ENCODE data around the gene DOCK9. TPM values are rescaled to one million over a fixed set of nuclear protein-coding genes. Genes with fewer than 3 reads are reported as not detected.

DOCK9 gene
- total RNA-seq, 4 donors from 2014 or later: 78.7 to 306 (median 142) TPM

DNA sequence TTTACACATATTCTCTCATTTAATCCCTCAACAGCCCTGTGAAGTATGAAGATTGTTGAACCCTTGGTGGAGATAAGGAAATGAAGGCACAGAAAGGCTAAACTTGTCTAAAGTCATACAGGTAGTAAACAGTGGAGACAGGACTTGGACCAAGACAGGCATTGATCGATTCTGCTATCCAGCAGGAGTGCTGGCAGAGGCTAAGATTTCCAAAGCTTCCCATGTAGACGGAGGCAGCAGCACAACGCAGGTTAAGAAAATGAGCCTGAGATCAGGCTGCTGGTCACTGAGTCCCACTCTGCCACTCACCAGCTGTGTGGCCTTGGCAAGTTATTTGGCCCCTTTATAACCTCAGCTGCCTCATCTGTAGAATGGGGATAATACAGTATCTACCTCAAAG lies 140.0 kb downstream of the DOCK9 start:
- TF ChIP-seq, protein P1, sequence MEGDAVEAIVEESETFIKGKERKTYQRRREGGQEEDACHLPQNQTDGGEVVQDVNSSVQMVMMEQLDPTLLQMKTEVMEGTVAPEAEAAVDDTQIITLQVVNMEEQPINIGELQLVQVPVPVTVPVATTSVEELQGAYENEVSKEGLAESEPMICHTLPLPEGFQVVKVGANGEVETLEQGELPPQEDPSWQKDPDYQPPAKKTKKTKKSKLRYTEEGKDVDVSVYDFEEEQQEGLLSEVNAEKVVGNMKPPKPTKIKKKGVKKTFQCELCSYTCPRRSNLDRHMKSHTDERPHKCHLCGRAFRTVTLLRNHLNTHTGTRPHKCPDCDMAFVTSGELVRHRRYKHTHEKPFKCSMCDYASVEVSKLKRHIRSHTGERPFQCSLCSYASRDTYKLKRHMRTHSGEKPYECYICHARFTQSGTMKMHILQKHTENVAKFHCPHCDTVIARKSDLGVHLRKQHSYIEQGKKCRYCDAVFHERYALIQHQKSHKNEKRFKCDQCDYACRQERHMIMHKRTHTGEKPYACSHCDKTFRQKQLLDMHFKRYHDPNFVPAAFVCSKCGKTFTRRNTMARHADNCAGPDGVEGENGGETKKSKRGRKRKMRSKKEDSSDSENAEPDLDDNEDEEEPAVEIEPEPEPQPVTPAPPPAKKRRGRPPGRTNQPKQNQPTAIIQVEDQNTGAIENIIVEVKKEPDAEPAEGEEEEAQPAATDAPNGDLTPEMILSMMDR (IDR thresholded peaks at IDR 0.05; ENCODE audit: low read depth): no peak

DNA sequence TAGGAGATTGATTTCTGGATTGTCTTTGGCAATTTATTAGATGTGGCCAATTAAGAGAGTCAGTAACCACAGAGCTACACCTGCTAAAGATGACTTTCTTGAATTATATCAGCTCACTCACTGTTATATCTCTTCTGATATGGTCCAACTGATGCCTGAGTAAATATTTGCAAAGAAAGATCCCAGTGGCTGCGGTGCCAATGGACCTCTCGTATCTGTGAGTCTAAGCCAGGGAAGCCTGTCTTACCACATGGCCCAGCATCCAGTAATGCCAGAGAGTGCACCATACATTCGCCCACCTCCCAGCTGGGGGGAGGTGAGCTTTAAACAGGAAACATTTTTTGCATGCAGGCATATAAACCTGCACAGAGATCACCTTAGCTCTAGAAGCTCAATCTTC lies 142.7 kb downstream of the DOCK9 start:
- TF ChIP-seq, protein P1 (IDR thresholded peaks at IDR 0.05; ENCODE audit: low read depth): no peak

DNA sequence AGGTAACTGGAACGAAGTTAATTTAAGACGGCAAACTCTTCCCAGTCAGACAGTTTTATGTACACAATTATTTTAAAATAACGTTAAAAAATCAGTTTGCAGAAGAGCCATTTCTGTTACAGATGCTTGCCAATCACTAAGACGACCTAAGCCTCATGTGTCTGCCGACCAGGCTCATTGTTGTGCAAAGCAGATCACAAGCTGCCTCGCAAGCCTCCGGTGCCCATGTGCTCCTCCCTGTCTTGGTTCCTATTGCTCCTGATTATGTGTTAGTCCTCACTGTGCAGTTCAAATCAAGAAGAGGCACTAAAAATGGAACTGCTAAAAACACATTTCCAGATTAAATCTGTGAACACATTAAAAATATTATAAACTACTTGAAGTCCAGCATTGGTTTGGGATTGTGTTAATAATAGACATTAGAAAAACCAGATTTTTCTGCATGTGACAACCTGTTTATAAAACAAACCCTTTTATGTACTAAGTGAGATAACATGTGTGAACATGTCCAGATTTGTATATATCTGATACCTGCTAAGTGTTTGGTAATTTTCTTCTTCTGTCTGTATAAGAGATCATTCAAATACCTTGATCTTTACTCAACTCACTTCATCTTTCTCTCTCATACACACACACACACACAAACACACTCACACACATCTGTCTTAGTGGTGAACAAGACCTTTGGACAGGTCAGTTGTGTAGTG lies 143.5 kb downstream of the DOCK9 start:
- TF ChIP-seq, protein P1 (IDR thresholded peaks at IDR 0.05; ENCODE audit: low read depth): no peak

DNA sequence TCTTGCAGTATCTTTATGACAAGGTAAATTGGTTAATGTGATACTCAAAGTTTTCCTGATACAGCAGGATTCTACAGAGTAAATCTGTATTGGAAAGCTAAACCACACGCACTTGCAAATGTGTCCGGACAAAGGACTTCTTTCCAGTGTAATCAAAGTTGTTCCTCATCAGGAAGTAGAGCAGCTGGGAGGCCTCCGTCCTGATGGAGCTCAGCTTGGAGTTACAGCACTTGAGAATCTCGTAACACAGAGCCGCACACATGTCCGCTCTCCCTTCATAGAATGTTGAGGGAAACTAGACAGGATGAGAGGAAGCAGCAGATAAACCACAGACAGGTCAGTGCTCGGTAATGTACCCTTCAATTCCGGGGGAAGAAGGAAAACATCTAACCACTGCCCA lies 146.6 kb downstream of the DOCK9 start:
- TF ChIP-seq, protein P1 (IDR thresholded peaks at IDR 0.05; ENCODE audit: low read depth): no peak

DNA sequence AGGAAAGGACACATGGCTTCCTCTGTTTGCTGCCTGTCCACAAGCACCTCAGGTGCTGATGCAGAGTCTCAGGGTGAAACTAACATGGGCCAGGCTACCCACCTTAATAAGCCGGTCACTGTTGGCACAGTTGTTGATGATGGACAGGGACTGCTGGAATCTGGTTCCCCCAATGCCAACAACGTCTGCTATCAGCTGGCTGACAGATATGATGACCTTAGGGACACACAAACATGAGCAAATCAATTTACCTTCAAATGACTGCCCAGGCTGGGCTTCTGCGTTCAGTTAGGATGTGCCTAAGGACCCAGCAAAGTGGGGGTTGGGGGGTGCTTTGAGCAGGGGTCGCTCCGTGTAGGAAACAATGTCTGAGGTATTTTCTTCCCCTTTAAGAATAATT lies 148.3 kb downstream of the DOCK9 start:
- TF ChIP-seq, protein P1 (IDR thresholded peaks at IDR 0.05; ENCODE audit: low read depth): no peak

DNA sequence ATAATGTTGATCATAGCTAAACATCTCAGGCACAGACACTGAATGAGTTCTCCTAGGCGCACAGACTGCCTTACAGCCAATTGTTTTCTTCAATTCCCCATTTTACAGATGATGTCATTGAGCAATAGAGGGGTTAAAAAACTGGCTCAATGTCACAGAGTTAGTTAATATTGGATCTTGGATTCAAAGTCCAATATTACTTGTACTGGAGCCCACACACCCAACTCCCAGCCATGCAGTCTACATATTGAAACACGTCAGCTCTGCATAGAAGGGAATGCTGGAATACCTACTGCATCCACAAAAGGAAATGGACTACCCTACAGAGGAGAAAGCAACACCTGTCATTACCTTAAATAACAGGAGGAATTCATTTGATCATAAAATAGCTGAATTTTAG lies 149.2 kb downstream of the DOCK9 start:
- TF ChIP-seq, protein P1 (IDR thresholded peaks at IDR 0.05; ENCODE audit: low read depth): no peak

DNA sequence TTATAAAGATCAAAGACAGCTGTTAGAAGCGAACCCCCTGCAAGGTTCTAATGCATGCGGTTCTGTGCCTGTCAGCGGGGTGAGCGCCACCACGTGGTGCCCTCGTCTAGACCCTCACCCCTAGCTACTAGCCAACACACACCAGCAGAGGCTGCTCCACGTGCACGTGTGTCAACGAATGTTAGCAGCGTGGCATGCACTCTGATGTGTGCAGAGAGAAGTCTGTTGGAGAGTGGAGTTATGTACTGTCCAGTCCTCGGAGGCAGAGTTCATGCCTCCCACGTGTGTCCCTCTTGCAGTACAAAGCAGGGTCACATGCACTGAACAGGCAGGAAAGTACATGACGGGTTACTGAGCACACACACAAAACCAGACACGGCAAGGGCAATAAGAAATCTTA lies 150.4 kb downstream of the DOCK9 start:
- TF ChIP-seq, protein P1 (IDR thresholded peaks at IDR 0.05; ENCODE audit: low read depth): no peak
